Vagina (tissue), 2 donors: ENCODE results near the gene CST11. TPM values are rescaled to one million over a fixed set of nuclear protein-coding genes. Genes with fewer than 3 reads are reported as not detected.

ENCODE experiments used
- DNase-seq, 2 donors: peaks; one replicate each; pipeline ENCODE4 v3.0.0-alpha.2; 2017; ENCODE audit errors: extremely low spot score in 2 of 2
- H3K27ac ChIP-seq: fragments of 200-600 bp; sonication (generic); one replicate; pipeline ENCODE4 v1.5.1; 2019
- H3K27me3 ChIP-seq: fragments of 200-600 bp; sonication (generic); one replicate; pipeline ENCODE4 v1.5.1; 2019
- H3K36me3 ChIP-seq, 2 donors: fragments of 200-600 bp; sonication (generic); one replicate each; pipeline ENCODE4 v1.5.1; 2017 to 2019
- H3K4me1 ChIP-seq: fragments of 200-600 bp; sonication (generic); one replicate; pipeline ENCODE4 v1.5.1; 2019
- H3K4me3 ChIP-seq, 2 donors: fragments of 200-600 bp; sonication (generic); 1 replicate in 1 of 2; 2 replicates in 1 of 2; pipeline ENCODE4 v1.5.1; 2016 to 2019
- H3K9me3 ChIP-seq: fragments of 200-600 bp; sonication (generic); one replicate; pipeline ENCODE4 v1.5.1; 2019
- CTCF ChIP-seq, 3 experiments: fragments of 450-650 bp in 2 of 3; fragments of 200-600 bp in 1 of 3; sonication (generic) in 1 of 3; IDR thresholded peaks; one replicate each; pipeline ENCODE4 v1.5.1; 2017 to 2019; ENCODE audit warnings: antibody characterized with exemption in 3 of 3, mild to moderate bottlenecking in 2 of 3, moderate library complexity in 2 of 3
- POLR2A ChIP-seq, 2 donors: fragments of 450-650 bp; IDR thresholded peaks; one replicate each; pipeline ENCODE4 v1.6.1; 2017; ENCODE audit warnings: antibody characterized with exemption in 2 of 2, mild to moderate bottlenecking in 2 of 2, moderate library complexity in 2 of 2
- POLR2AphosphoS5 ChIP-seq, 2 donors: sonication (generic); formaldehyde crosslinking; IDR thresholded peaks; one replicate each; pipeline ENCODE4 v1.9.0; 2017; ENCODE audit warnings: antibody characterized with exemption in 2 of 2, mild to moderate bottlenecking in 2 of 2, low read depth in 1 of 2; ENCODE audit not compliant: insufficient read depth in 1 of 2
- intact Hi-C: fragments of 100-400 bp; cut with DNase I; formaldehyde crosslinking; loops from one replicate; pipeline ENCODE4 v1.15.1; 2023
- total RNA-seq: library from RNA; depleted of rRNA; stranded (reverse); fragments of >200 nt; gene quantifications from one replicate; pipeline ENCODE4 v1.2.3, GENCODE V29; 2016

CST11 gene
- total RNA-seq, 1 donor from 2014 or later: not detected

DNA sequence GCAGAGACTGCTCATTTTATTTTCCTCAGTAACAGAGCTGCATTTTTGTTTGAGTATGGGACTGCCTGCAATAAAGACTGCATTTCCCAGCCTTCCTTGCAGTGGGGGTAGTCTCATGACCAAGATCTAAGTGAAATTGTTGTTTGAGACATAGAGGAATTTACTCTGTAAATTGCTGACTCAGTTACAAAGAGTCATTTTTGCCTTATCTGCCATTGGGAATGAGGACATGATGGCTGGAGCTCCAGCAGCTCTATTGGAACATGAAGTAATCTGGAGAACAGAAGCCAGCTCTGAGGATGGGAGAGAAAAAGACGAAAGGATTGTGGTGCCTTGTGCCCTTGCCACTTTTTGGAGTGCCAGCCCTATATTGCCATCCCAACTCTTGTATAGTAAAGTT is 2.1 kb upstream of the CST11 start:
- TF ChIP-seq CTCF (IDR thresholded peaks at IDR 0.05): no peak
- no peaks in the 10 kb centered on the region for H3K27me3 ChIP-seq
- no peaks in the 10 kb centered on the region for H3K4me1 ChIP-seq
- intact Hi-C loops: no loop called here
- no peak overlapping the region for H3K4me3 ChIP-seq
- H3K36me3 ChIP-seq: no peaks in the 10 kb centered on the region
- no peak overlapping the region for H3K27ac ChIP-seq
- H3K9me3 ChIP-seq: no peaks in the 10 kb centered on the region
- DNase-seq: no peak

DNA sequence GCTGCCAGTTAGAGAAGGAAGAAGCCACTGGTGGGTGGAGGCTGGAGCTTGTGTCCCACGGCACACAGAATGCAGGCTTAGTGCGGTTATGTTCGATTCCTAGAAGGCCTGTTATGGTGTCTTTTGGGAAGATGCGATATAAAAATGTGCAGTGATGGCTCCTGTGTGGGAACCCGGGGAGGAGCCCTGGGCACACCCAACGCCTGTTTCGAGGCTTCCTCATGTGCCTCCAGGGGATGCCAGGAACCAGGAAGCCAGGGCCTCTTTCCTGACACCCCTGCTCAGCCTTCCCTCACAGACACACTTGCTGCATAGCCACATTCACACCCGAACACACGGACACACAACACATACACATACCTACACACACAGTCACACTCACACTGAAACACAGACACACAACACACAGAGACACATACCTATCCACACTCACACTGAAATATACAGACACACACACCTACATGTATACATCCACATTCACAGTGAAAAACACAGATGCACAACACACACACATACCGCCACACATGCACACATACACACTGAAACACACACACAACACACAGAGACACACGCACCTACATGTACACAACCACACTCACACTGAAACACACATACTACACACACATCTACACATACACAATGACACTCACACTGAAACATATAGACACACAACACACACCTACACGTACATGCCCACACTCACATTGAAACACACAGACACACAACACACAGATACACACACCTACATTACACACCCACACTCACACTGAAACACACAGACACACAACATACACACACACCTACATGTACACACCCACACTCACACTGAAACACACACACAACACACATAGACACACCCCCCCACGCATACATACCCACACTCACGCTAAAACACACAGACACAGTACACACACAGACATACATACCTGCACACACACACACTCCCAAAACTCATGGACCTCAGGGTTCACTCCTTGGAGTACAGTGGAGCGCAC is 1.2 kb upstream of the CST11 start:
- Histone ChIP-seq H3K27ac (no peak overlapping the region), H3K36me3 (no peaks in the 10 kb centered on the region), H3K4me1 (no peaks in the 10 kb centered on the region), H3K4me3 (no peak overlapping the region), H3K27me3 (no peaks in the 10 kb centered on the region), H3K9me3 (no peaks in the 10 kb centered on the region)
- DNase-seq: no peak
- TF ChIP-seq POLR2A (IDR thresholded peaks at IDR 0.05): no peak
- TF ChIP-seq CTCF (IDR thresholded peaks at IDR 0.05): no peak
- TF ChIP-seq POLR2AphosphoS5 (IDR thresholded peaks at IDR 0.05; ENCODE audit: insufficient read depth in 1 of 2, low read depth in 1 of 2): no peak
- intact Hi-C loops: no loop called here

- TF ChIP-seq POLR2AphosphoS5 (IDR thresholded peaks at IDR 0.05; ENCODE audit: insufficient read depth in 1 of 2, low read depth in 1 of 2) (no peak), CTCF (IDR thresholded peaks at IDR 0.05) (no peak), POLR2A (IDR thresholded peaks at IDR 0.05) (no peak)
- H3K4me3 ChIP-seq: no peak overlapping the region
- H3K4me1 ChIP-seq: no peaks in the 10 kb centered on the region
- H3K36me3 ChIP-seq: no peaks in the 10 kb centered on the region
- no peaks in the 10 kb centered on the region for H3K27me3 ChIP-seq
- intact Hi-C loops: no loop called here
- no peaks in the 10 kb centered on the region for H3K9me3 ChIP-seq
- no peak overlapping the region for H3K27ac ChIP-seq
- DNase-seq: no peak
Measured at GRCh38 chr20:23451956-23452487, 654 bp downstream of the CST11 start.

- Histone ChIP-seq H3K4me3 (no peak overlapping the region), H3K27ac (no peak overlapping the region), H3K4me1 (no peaks in the 10 kb centered on the region), H3K36me3 (no peaks in the 10 kb centered on the region), H3K27me3 (no peaks in the 10 kb centered on the region), H3K9me3 (no peaks in the 10 kb centered on the region)
- intact Hi-C loops: no loop called here
- TF ChIP-seq POLR2AphosphoS5 (IDR thresholded peaks at IDR 0.05; ENCODE audit: insufficient read depth in 1 of 2, low read depth in 1 of 2): no peak
- TF ChIP-seq POLR2A (IDR thresholded peaks at IDR 0.05): no peak
- no peak for TF ChIP-seq CTCF (IDR thresholded peaks at IDR 0.05)
- DNase-seq: no peak
Measured at GRCh38 chr20:23450877-23451276, 1.8 kb downstream of the CST11 start.

- Histone ChIP-seq H3K9me3 (no peaks in the 10 kb centered on the region), H3K4me1 (no peaks in the 10 kb centered on the region), H3K27me3 (no peaks in the 10 kb centered on the region), H3K4me3 (no peak overlapping the region), H3K27ac (no peak overlapping the region), H3K36me3 (no peaks in the 10 kb centered on the region)
- intact Hi-C loops: loop anchor here (10.0 kb wide), 1 partner anchor 215 kb away; no protein-coding TSS in a partner anchor
- no peak for DNase-seq
- TF ChIP-seq CTCF (IDR thresholded peaks at IDR 0.05): no peak
- no peak for TF ChIP-seq POLR2A (IDR thresholded peaks at IDR 0.05)
- no peak for TF ChIP-seq POLR2AphosphoS5 (IDR thresholded peaks at IDR 0.05; ENCODE audit: insufficient read depth in 1 of 2, low read depth in 1 of 2)
Measured at GRCh38 chr20:23449421-23449820, 3.3 kb downstream of the CST11 start.
